MM.1S (cell line): Measurements from ENCODE around the gene DAZAP1.

Experiments used
- EZH2 ChIP-seq: fragments of 300-600 bp; sonication (generic); optimal IDR thresholded peaks from 2 replicates; pipeline ENCODE3; 2017; ENCODE audit warnings: low read depth, mild to moderate bottlenecking, antibody characterized with exemption, low read length, mixed read lengths
- EZH2phosphoT487 ChIP-seq: fragments of 300-600 bp; sonication (generic); IDR thresholded peaks from 2 replicates; pipeline ENCODE4 v1.6.1; 2018; ENCODE audit warnings: antibody characterized with exemption, low read length
- TF ChIP-seq, protein P1 (sequence below): fragments of 300-600 bp; sonication (generic); IDR thresholded peaks from 2 replicates; pipeline ENCODE4 v1.5.1; 2016; ENCODE audit warnings: antibody characterized with exemption, low read length, mixed read lengths

GRCh38 chr19:1465191-1466016 is 58.0 kb downstream of the DAZAP1 start:
- TF ChIP-seq, protein P1, sequence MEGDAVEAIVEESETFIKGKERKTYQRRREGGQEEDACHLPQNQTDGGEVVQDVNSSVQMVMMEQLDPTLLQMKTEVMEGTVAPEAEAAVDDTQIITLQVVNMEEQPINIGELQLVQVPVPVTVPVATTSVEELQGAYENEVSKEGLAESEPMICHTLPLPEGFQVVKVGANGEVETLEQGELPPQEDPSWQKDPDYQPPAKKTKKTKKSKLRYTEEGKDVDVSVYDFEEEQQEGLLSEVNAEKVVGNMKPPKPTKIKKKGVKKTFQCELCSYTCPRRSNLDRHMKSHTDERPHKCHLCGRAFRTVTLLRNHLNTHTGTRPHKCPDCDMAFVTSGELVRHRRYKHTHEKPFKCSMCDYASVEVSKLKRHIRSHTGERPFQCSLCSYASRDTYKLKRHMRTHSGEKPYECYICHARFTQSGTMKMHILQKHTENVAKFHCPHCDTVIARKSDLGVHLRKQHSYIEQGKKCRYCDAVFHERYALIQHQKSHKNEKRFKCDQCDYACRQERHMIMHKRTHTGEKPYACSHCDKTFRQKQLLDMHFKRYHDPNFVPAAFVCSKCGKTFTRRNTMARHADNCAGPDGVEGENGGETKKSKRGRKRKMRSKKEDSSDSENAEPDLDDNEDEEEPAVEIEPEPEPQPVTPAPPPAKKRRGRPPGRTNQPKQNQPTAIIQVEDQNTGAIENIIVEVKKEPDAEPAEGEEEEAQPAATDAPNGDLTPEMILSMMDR: no peak
- TF ChIP-seq EZH2 (no peak), EZH2phosphoT487 (no peak)
